HG02884 (cell line): ENCODE data around the gene DCUN1D2.
"Not testable (repeated sequence)": the region's sequence is repeated elsewhere in the genome, so short reads cannot be mapped to it uniquely, and the experiment has no call there.

Source experiments
- ATAC-seq: cut with Tn5 transposase; IDR thresholded peaks from one replicate; pipeline ENCODE4 v1.9.1; 2021; ENCODE audit warnings: mild to moderate bottlenecking, moderate library complexity; ENCODE audit not compliant: unreplicated experiment

DCUN1D2 gene

DNA sequence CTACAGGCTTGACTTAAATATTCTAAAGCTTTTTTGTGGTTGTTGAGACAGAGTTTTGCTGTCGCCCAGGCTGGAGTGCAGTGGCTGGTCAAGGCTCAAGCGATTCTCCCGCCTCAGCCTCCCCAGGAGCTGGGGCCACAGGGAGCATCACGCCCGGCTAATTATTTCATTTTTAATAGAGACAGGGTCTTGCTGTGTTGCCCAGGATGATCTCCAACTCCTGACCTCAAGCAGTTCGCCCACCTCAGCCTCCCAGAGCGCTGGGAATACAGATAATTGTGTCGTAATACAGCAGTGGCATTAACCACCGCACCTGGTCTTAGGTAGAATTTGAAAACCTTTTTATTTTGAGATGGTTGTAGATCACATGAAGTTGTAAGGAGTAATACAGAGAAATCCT, 1.5 kb upstream of the DCUN1D2 start:
- ATAC-seq = no peak

- ATAC-seq = no peak
Observed at GRCh38 chr13:113491418-113491883, 940 bp upstream of the DCUN1D2 start.

- ATAC-seq = peak; percentile 26
Observed at GRCh38 chr13:113489549-113490495, 689 bp downstream of the DCUN1D2 start.

- no peak for ATAC-seq
Observed at GRCh38 chr13:113489171-113489548, 1.4 kb downstream of the DCUN1D2 start.

DNA sequence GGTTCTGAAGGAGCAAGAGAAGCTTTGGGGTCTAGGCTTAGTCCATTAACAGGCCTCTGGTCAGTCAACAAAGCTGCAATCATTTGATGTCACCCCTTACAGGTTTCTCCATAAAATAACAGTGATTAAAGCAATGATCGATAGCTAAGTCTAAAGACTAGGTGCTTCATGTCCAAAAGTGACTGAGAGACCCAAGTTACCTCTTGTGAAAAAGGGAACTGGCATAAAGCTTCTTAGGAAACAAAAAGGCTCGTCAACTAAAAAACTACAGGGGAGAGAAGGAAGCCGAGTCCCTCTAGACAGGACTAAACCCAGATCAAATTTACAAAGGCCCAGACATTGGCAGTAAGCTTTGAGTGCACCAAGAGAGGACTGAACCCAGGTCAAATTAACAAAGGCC, 2.2 kb downstream of the DCUN1D2 start:
- no peak for ATAC-seq

DNA sequence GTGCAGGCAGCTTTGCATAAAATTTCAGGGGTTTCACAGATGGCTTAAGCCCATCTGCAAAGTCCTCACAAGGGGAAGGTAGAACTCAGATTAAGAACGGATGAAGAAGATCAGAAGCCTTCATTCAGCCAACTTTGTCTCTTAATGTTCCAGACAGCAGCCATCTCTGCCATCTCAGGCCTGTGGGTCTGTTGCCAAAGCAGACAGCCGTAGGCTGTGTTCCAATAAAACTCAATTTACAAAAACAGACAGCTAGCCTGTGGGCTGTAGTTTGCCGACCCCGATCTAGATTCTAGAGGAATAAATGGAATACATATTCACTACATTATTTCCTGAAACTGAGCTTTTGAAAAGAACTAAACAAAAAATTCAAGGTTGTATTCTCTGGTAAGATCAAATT, 3.8 kb downstream of the DCUN1D2 start:
- no peak for ATAC-seq

DNA sequence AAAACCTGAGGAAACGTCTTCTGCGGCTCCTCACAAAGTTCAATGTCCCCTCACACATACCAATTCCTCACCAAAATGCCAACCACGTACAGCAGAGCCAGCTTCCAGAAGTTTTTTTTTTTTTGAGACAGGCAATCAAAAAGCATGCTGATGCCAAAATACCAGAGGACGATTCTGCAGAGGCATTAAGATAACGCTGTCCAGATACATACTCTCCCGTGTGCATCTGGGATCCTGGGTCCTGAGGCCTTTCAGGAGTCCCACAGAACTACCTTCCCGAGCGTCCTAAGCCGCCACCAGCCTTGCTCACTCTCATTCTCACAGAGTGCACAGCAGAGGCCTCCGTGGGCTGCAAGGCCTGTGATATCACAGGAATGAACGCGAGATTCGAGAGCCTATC, 5.0 kb downstream of the DCUN1D2 start:
- no peak for ATAC-seq

DNA sequence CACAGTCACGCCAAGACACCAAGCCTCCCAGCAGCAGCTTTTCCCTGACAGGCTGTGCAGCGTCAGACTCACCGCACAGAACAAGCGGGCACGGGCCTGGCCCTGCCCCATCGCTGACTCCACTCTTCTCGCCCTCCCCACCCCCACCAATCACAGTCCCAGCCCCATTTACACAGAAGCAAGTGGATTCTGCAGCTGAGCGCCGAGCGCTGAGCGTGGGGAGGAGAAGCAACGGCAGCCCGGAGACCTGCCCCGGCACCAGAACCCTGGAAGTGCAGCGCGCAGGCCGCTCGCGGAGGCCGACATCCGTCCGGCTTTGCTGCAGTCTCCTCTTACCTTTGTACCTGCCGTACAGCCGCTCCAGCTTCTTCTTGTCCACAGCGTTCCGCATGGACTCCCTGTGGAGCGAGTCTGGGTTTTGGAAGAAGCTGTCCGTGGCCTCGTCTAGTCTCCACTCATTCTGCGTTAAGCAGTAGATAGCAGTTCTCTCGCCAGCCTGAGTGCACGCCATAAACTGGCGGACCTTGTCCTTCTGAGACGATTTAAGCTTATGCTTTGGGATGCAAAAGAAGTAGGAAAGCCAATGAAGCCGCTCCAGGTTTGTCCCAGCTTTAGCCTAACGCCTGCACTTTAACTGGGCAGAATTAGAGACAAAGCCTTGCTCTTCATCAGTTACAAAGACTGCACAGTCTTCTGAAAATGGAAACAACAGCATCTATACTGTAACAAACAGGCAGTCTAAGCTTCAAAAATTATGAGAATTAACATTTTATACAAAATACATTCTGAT, 6.8 kb downstream of the DCUN1D2 start:
- no peak for ATAC-seq

DNA sequence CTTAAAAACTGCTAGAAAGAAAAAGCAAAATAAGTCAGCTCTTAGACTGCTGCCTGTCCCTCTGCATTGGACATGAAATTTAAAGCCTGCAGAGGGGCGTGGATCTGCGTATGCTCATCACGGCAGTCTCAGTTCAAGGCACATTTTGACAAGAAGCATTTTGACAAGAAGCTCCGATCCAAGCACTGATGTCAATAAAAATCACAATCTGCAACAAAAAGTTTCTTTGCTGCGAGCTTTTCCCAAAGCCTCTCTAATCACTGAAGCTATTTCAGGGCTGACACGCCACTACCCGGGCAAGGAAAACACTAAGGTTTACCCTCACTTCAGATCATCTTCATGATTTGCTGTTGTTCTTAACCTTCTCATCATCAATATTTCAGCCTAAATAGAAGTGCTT, 7.4 kb downstream of the DCUN1D2 start:
- ATAC-seq = no peak

DNA sequence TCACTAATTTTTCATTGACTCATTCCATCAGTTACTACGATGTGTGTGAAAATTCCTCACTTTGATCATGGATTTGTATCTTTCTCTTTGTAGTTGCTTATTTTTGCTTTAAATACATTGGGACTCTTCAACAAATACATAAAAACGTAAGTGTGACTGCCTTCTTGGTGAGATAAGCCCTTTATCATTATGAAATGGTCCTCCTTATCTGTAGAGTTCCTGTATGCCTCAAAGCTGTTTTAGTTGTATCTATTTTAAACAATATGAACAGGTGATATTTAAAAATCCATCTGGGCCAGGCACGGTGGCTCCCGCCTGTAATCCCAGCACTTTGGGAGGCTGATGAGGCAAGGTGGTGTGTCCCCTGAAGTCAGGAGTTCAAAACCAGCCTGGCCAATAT, 11.3 kb downstream of the DCUN1D2 start:
- ATAC-seq = no peak

GRCh38 chr13:113477724-113478123, 12.8 kb downstream of the DCUN1D2 start:
- ATAC-seq = no peak

DNA sequence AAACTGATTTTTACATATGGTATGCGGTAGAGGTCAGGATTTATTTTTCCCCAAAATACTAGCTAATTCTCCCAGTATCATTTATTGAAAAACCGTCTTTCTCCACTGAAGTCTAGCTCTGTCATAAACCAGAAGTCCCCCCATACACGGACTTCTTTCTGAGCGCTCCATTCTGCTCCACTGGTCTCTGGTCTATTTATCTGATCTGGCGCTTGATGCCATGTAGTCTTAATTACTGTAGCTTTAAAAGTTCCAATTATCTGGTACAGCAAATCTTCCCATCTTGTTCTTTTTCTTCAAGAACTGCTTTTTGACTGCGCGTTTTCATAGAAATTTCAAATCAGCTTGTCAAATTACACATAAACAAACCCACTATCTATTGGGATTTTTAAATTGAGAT, 13.7 kb downstream of the DCUN1D2 start:
- ATAC-seq = no peak

DNA sequence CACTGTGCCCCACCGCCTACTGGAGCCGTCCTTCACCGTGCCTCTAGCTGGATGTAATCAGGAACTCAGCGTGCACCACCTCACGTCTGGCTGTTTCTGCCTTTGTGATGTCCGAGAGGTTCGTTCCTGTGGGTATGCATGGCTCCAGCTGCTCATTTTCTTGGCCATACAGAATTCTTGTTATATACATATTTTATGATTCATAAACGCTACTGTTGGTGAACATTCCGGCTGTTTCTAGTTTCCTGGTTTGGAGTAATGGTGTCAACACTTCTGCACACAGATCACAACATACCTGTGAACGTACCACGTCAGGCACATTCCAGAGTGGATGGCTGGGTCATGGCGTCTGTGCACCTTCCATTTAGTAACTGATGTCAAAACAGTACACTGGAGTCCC, 14.6 kb downstream of the DCUN1D2 start:
- ATAC-seq = no peak

DNA sequence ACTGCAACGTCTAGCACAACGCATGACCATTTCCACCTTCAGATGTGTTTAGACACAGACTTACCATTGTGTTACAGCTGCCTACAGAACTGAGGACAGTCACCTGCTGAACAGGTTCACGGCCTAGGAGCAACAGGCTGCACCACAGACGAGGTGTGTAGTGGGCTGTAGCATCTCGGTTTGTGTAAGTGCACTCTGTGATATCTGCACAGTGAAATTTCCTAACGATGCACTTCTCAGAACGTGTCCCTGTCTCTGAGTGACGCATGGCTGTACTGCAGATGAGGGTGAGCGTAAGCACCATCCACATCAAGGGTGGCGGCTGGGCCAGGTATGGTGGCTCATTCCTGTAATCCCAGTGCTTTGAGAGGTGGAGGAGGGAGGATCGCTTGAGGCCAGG, 15.2 kb downstream of the DCUN1D2 start:
- no peak for ATAC-seq

DNA sequence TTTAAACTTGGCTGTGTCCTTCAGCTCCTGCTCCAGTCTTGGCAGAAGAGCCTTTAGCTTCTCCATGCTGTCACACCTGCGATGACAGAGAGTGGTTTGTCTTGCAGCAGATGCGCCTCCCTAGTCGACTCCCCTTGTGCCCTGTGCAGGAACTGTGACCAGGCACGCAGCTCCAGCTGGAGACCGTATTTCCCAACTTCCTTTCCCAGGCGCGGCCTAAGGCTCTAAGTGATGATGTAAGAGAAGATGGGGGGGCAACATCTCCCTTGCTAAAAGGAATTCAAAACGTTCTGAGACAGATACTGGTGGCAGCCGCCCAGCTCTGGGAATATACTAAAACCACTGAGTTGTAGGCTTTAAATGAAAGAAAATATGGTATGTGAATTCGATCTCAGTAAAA, 16.3 kb downstream of the DCUN1D2 start:
- ATAC-seq = no peak

DNA sequence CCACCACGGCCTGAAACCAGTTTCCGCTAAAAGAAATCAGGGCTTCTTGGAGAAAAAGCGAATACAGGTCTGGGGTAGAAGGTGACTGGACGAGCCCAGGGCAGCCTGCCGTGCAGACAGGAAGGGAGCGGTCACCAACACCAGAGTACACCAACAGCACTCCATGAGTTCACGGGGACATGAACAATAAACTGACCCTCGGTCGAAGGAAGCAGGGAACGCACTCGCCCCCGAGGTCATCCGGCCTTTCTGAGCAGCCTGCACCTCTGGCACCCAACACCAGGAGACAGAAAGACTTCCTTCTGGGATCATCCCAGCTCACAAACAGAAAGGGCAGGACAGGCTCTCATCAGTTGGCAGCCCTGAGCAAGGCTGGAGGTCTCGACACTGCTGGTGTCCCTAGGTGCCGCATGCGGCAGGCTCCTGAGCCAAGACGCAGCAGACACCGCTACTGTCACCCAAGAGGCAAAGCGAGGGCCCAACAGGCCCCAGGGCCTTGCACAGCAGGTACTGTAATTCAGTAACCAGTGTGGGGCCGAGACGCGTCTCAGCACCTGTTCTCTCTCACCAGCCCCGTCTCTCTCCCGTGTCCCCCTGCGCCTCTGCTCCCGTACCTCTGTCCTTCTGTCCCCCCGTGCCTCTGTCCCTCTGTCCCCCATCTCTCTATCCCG, 18.0 kb downstream of the DCUN1D2 start:
- ATAC-seq = no peak

DNA sequence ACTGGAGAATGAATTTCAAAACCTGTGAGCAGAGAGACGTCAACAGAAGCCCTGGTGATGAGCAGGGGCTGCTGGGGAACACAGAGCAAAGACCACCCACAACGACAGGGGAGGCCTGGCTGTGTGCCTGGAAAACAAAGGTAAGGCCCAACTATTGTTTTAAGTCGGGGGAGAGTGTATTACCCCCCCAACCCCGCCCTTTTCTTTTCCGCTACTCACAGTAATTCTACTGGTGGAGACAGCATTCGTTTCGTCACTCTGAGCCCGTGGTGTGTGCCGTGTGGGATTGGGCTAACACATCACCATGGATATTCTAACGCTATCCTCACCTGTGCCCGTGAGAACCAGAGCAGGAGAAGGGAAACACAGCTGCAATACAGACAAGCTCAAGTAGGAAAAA, 18.7 kb downstream of the DCUN1D2 start:
- no peak for ATAC-seq

- not testable (repeated sequence) for ATAC-seq
Observed at GRCh38 chr13:113470635-113471163, 19.8 kb downstream of the DCUN1D2 start.

DNA sequence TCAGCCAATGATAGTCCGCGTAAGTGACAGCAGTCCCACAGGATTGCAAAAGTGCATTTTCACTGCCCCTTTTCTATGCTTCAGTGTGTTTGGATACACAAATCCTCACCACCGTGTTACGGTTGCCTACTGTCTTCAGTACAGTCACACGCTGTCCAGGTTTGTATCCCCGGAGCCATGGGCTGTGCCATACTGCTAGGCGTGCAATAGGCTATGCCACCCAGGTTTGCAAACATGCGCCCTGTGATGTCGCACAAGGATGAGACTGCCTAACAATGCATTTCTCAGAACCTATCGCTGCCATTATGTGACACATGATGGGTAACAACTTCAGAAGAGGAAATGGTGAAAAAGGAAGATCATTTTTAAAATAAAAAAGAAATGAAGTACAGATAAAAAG, 20.4 kb downstream of the DCUN1D2 start:
- no peak for ATAC-seq

- no peak for ATAC-seq
Observed at GRCh38 chr13:113469582-113469981, 20.9 kb downstream of the DCUN1D2 start.
